GM10266 (cell line): ENCODE measurements around the gene DDX17.

ENCODE experiments used
- DNase-seq: peaks from one replicate; pipeline ENCODE4 v3.0.0; 2012; ENCODE audit errors: extremely low spot score
- CTCF ChIP-seq: IDR thresholded peaks from 2 replicates; pipeline ENCODE4 v1.5.1; 2012; ENCODE audit warnings: mild to moderate bottlenecking, low read depth; ENCODE audit not compliant: control insufficient read depth, insufficient read depth; ENCODE audit errors: missing control alignments

The DDX17 gene

GRCh38 chr22:38452373-38453065 is 53.6 kb downstream of the DDX17 start:
- no peak for DNase-seq
- TF ChIP-seq CTCF, result no peak

DNA sequence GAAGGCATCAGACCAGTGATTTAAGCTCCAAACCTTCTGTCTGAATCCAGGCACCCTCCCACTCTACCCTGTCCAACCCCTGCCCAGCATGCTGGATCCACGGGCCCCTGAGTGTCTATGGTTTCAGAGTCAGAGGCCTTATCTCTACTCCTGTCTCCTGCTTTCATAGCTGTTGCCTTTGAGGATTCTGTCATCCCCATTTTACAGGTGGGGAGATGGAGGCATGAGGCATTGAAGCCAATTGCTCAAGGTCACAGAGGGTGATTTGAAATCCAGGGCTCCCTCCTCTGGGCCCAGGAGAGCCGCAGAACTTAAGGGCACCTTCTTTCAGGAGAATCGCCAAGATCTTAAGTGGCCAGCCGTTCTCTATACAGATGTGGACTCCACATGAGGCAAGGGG is 54.2 kb downstream of the DDX17 start:
- no peak for TF ChIP-seq CTCF
- DNase-seq, result no peak

DNA sequence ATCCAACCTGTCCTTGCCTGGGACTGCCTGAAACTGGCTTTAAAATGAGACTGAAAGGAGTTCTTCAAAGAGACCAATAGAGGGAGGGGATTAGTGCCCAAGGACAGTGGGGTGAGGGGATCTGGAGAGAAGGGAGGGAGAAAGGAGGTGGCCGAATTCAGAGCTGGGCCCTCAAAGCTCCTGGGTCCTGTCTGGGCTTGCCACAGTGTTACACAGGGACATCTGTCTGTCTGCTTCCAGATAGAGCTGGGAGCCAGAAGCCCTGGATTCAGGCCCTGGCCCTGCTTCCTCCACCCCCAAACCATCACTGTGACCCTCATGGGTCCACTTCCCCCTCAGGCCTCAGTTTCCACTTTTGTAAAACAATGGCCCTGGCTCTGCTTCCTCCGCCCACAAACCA is 54.7 kb downstream of the DDX17 start:
- no peak for TF ChIP-seq CTCF
- DNase-seq, result no peak

- DNase-seq, result no peak
- no peak for TF ChIP-seq CTCF
These were observed 55.8 kb downstream of the DDX17 start for GRCh38 chr22:38450234-38450797.

DNA sequence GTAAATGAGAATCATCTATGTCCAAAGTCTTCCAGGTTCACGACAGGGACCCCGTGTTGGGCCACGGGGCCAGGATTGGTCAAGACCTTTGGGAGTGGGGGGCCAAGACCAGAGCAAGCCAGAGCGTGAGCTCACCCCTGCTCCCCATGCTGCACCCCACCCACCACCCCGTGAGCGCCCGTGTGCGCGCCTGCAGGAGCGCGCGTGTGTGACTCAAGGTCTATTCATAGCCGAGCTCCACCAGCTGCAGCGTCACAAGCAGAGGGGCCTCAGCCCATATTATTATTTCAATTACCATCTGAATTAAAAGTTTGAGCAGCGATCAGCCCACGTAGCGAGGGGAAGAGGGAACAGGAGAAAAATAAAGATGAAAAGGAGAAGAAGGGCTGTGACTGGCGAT is 56.3 kb downstream of the DDX17 start:
- DNase-seq, result no peak
- TF ChIP-seq CTCF, result no peak

- no peak for TF ChIP-seq CTCF
- no peak for DNase-seq
These were observed 57.0 kb downstream of the DDX17 start for GRCh38 chr22:38448945-38449745.
